Measurements from ENCODE around the gene DCHS1.

DCHS1 gene

DNA sequence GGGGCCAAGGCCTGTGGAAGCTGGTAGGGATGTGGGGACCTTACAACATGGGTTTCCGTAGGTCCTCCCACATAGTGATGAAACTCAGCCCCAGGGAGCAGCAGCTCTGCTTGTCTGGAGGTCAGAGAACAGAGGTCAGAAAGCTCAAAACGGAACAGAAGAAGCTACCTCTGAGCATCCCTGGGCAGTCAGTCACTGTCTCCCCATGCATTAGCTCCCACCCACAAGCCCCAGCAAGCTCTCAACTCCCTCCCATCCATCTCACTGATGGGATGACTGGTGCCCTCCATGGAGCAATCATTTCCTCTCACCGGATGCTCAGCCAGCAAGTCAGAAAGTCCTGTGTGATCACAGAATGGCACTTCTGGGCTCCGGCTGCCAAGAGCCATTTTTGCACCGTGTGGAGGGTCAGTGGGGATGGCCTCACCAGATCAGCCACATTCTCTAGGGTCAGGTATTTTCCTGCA lies 38.3 kb downstream of the DCHS1 start:
- H3K36me3 ChIP-seq (ENCODE audit: insufficient read depth) = no peaks in the 10 kb centered on the region
- H2AFZ ChIP-seq (ENCODE audit: low read depth) = no peak overlapping the region
- no peak overlapping the region for H3K4me2 ChIP-seq
- H3K27me3 ChIP-seq (ENCODE audit: insufficient read depth, low read depth) = no peaks in the 10 kb centered on the region
- no peak overlapping the region for H3K27ac ChIP-seq
- H4K20me1 ChIP-seq (ENCODE audit: insufficient read depth) = no peaks in the 10 kb centered on the region
- peaks cover 20% of the 10 kb centered on the region for H3K4me1 ChIP-seq (ENCODE audit: low read depth, poor library complexity, severe bottlenecking)
- TF ChIP-seq, protein P1, sequence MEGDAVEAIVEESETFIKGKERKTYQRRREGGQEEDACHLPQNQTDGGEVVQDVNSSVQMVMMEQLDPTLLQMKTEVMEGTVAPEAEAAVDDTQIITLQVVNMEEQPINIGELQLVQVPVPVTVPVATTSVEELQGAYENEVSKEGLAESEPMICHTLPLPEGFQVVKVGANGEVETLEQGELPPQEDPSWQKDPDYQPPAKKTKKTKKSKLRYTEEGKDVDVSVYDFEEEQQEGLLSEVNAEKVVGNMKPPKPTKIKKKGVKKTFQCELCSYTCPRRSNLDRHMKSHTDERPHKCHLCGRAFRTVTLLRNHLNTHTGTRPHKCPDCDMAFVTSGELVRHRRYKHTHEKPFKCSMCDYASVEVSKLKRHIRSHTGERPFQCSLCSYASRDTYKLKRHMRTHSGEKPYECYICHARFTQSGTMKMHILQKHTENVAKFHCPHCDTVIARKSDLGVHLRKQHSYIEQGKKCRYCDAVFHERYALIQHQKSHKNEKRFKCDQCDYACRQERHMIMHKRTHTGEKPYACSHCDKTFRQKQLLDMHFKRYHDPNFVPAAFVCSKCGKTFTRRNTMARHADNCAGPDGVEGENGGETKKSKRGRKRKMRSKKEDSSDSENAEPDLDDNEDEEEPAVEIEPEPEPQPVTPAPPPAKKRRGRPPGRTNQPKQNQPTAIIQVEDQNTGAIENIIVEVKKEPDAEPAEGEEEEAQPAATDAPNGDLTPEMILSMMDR (conservative IDR thresholded peaks at IDR 0.05; ENCODE audit: low read depth, low read length) = no peak
- no peak overlapping the region for H3K9ac ChIP-seq
- H3K4me3 ChIP-seq (IDR thresholded peaks at IDR 0.05; ENCODE audit: insufficient read depth, low read depth, low read length) = no peak overlapping the region
- no peaks in the 10 kb centered on the region for H3K79me2 ChIP-seq (ENCODE audit: insufficient read depth, low read depth)

DNA sequence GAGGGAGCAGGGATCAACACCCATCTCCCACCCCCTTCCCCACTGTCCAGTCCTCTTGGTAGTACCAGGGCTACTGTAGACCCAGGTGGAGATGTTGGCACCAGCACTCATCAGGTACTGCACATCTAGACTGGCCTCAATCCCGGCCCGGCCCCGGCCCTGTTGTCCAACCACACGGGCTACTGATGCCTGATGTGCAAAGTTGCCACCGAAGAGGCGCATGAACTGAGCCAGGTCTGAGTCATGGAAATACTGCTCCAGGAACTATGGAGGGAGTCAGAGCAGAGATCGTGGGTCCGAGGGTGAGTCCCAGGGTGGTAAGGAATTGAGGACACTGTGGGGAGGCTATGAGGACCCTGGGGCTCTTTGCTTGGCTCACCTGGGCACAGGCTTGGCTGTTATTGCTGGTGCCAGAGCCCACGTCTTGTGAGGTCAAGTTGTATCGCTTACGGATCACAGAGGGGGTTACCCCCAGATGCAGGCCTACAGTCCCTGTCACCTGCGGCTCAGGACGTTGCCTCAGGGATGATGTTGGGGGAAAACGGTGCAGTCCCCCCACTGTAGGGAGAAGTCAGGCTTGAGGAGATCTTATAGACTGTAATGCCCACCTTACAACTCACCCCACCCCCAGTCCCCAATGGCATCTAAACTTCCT lies 38.9 kb downstream of the DCHS1 start:
- no peak overlapping the region for H3K27ac ChIP-seq
- TF ChIP-seq, protein P1 (conservative IDR thresholded peaks at IDR 0.05; ENCODE audit: low read depth, low read length) = no peak
- H3K79me2 ChIP-seq (ENCODE audit: insufficient read depth, low read depth) = peaks cover under 1% of the 10 kb centered on the region; the same call in 1 of the 2 replicates
- H4K20me1 ChIP-seq (ENCODE audit: insufficient read depth) = no peaks in the 10 kb centered on the region
- no peak overlapping the region for H3K9ac ChIP-seq
- no peak overlapping the region for H3K4me2 ChIP-seq
- H3K27me3 ChIP-seq (ENCODE audit: insufficient read depth, low read depth) = no peaks in the 10 kb centered on the region
- no peak overlapping the region for H2AFZ ChIP-seq (ENCODE audit: low read depth)
- H3K36me3 ChIP-seq (ENCODE audit: insufficient read depth) = no peaks in the 10 kb centered on the region
- peaks cover 20% of the 10 kb centered on the region for H3K4me1 ChIP-seq (ENCODE audit: low read depth, poor library complexity, severe bottlenecking)
- H3K4me3 ChIP-seq (IDR thresholded peaks at IDR 0.05; ENCODE audit: insufficient read depth, low read depth, low read length) = no peak overlapping the region

DNA sequence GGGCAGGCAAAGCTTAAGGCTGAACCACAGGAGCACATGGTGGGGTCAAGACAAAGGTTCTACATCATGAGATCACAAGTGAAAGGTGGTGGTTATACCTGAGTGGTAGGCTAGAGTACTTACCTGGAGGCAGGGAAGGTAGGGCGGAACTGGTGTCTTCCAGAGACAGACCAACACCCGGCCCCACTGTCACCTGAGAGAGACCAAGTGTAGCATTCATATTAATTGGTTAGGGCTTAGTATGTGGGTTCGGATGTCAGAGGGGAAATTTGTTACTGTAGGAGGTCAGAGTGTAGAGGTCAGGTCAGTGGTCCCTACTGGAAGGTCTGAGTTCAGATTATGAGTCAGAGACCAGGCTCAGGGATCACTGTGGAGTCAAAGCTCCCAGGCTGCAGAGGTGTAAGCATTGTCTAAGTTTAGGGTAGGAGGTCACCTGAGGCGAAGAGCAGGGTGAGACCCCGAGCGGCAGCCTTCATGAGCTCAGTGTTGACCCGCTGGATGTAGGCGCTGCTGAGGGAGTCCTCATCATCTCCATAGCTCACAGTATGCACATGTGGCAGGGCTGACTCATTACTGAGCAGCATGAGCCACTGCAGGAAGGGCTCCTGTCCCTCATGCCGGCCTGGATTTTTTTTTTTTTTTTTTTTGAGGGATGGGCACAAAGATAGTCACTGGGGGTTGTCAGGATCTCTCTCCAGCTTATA lies 39.6 kb downstream of the DCHS1 start:
- Histone ChIP-seq H3K79me2 (ENCODE audit: insufficient read depth, low read depth) (peaks cover 8% of the 10 kb centered on the region; the same call in 1 of the 2 replicates), H3K4me3 (IDR thresholded peaks at IDR 0.05; ENCODE audit: insufficient read depth, low read depth, low read length) (no peak overlapping the region), H3K36me3 (ENCODE audit: insufficient read depth) (no peaks in the 10 kb centered on the region), H3K27me3 (ENCODE audit: insufficient read depth, low read depth) (no peaks in the 10 kb centered on the region), H3K9ac (no peak overlapping the region), H3K4me2 (no peak overlapping the region), H2AFZ (ENCODE audit: low read depth) (no peak overlapping the region), H3K4me1 (ENCODE audit: low read depth, poor library complexity, severe bottlenecking) (peaks cover 22% of the 10 kb centered on the region), H4K20me1 (ENCODE audit: insufficient read depth) (no peaks in the 10 kb centered on the region), H3K27ac (no peak overlapping the region)
- TF ChIP-seq, protein P1 (conservative IDR thresholded peaks at IDR 0.05; ENCODE audit: low read depth, low read length) = no peak

DNA sequence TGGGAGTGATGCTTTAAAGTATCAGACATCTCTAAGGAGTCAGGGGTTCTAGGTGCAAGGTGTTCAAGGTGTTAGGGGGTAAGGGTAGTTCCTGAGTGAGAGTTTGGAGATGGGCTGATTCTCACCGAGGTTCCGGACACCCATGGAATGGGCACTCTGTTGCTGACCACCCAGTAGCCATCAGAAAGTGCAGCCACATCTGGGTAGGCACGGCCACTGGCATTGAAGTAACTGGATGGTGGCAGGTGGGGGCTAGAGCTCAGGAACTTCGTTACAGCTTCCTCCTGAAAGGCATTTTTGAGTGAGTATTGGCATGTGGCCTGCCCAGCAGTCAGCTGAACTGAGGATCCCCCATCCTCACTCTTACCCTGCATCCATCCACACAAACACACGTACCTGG lies 40.6 kb downstream of the DCHS1 start:
- Histone ChIP-seq H3K27ac (no peak overlapping the region), H3K9ac (no peak overlapping the region), H3K4me1 (ENCODE audit: low read depth, poor library complexity, severe bottlenecking) (peaks cover 30% of the 10 kb centered on the region), H3K79me2 (ENCODE audit: insufficient read depth, low read depth) (peaks cover 9% of the 10 kb centered on the region; the same call in 1 of the 2 replicates), H3K27me3 (ENCODE audit: insufficient read depth, low read depth) (no peaks in the 10 kb centered on the region), H3K4me3 (IDR thresholded peaks at IDR 0.05; ENCODE audit: insufficient read depth, low read depth, low read length) (no peak overlapping the region), H3K36me3 (ENCODE audit: insufficient read depth) (no peaks in the 10 kb centered on the region), H3K4me2 (no peak overlapping the region), H2AFZ (ENCODE audit: low read depth) (no peak overlapping the region), H4K20me1 (ENCODE audit: insufficient read depth) (no peaks in the 10 kb centered on the region)
- TF ChIP-seq, protein P1 (conservative IDR thresholded peaks at IDR 0.05; ENCODE audit: low read depth, low read length) = no peak

Measured in KMS-11 (cell line).